SK-N-SH treated with all-trans-retinoic acid at 6 μM for 48 hours (cell line): Measurements from ENCODE around the gene KIF1C.

Experiments
- ATAC-seq: fragments of 200-7000 bp; cut with Tn5 transposase; 3 replicates; pipeline ENCODE4 v1.9.1; 2020; ENCODE audit warnings: mild to moderate bottlenecking, moderate library complexity
- ARNTL ChIP-seq: fragments of 450-650 bp; formaldehyde crosslinking; IDR thresholded peaks from 2 replicates; pipeline ENCODE4 v1.5.0; 2020; ENCODE audit warnings: low read depth, mild to moderate bottlenecking, moderate library complexity, borderline replicate concordance
- BACH2 ChIP-seq: fragments of 250-450 bp; sonication (Bioruptor Pico); IDR thresholded peaks from 2 replicates; pipeline ENCODE4 v1.9.0; 2021; ENCODE audit warnings: mild to moderate bottlenecking, borderline replicate concordance
- CREB5 ChIP-seq: fragments of 250-450 bp; sonication (Bioruptor Pico); IDR thresholded peaks from 2 replicates; pipeline ENCODE4 v1.5.1; 2020; ENCODE audit warnings: low read depth, mild to moderate bottlenecking, moderate library complexity
- CSDC2 ChIP-seq: fragments of 250-450 bp; sonication (Bioruptor Pico); IDR thresholded peaks from 2 replicates; pipeline ENCODE4 v1.5.0; 2020; ENCODE audit warnings: mild to moderate bottlenecking, moderate library complexity
- CSRNP3 ChIP-seq: fragments of 250-450 bp; sonication (Bioruptor Pico); IDR thresholded peaks from 2 replicates; pipeline ENCODE4 v1.5.1; 2021; ENCODE audit warnings: mild to moderate bottlenecking, moderate library complexity
- ESRRG ChIP-seq: fragments of 250-450 bp; sonication (Bioruptor Pico); IDR thresholded peaks from 2 replicates; pipeline ENCODE4 v1.6.1; 2021; ENCODE audit warnings: mild to moderate bottlenecking
- GLIS3 ChIP-seq: fragments of 250-450 bp; sonication (Bioruptor Pico); IDR thresholded peaks from 2 replicates; pipeline ENCODE4 v1.5.0; 2020; ENCODE audit warnings: mild to moderate bottlenecking, moderate library complexity
- ISL1 ChIP-seq: fragments of 250-450 bp; sonication (Bioruptor Pico); IDR thresholded peaks from 2 replicates; pipeline ENCODE4 v2.1.2; 2022; ENCODE audit warnings: mild to moderate bottlenecking, moderate library complexity
- PATZ1 ChIP-seq: fragments of 250-450 bp; sonication (Bioruptor Pico); IDR thresholded peaks from 2 replicates; pipeline ENCODE4 v1.8.0; 2020; ENCODE audit warnings: mild to moderate bottlenecking, moderate library complexity, borderline replicate concordance
- POU6F1 ChIP-seq: fragments of 250-450 bp; sonication (Bioruptor Pico); IDR thresholded peaks from 2 replicates; pipeline ENCODE4 v1.8.0; 2021; ENCODE audit warnings: low read depth, mild to moderate bottlenecking, moderate library complexity, borderline replicate concordance
- PPARA ChIP-seq: fragments of 250-450 bp; sonication (Bioruptor Pico); IDR thresholded peaks from 2 replicates; pipeline ENCODE4 v1.5.0; 2020; ENCODE audit warnings: mild to moderate bottlenecking, borderline replicate concordance
- RARB ChIP-seq: fragments of 250-450 bp; sonication (Bioruptor Pico); IDR thresholded peaks from 2 replicates; pipeline ENCODE4 v1.8.0; 2021; ENCODE audit warnings: mild to moderate bottlenecking, moderate library complexity
- SNAI2 ChIP-seq: fragments of 250-450 bp; sonication (Bioruptor Pico); IDR thresholded peaks from 2 replicates; pipeline ENCODE4 v1.5.0; 2020; ENCODE audit warnings: mild to moderate bottlenecking, moderate library complexity
- TCF4 ChIP-seq: fragments of 250-450 bp; sonication (Bioruptor Pico); IDR thresholded peaks from 2 replicates; pipeline ENCODE4 v1.8.0; 2021; ENCODE audit warnings: mild to moderate bottlenecking, moderate library complexity, borderline replicate concordance
- TSHZ2 ChIP-seq: fragments of 250-450 bp; sonication (Bioruptor Pico); IDR thresholded peaks from 2 replicates; pipeline ENCODE4 v1.5.0; 2020; ENCODE audit warnings: mild to moderate bottlenecking, moderate library complexity
- ZC3H10 ChIP-seq: fragments of 250-450 bp; sonication (Bioruptor Pico); IDR thresholded peaks from 2 replicates; pipeline ENCODE4 v1.5.1; 2021; ENCODE audit warnings: mild to moderate bottlenecking, moderate library complexity
- ZFP3 ChIP-seq: fragments of 250-450 bp; sonication (Bioruptor Pico); IDR thresholded peaks from 2 replicates; pipeline ENCODE4 v1.5.0; 2020; ENCODE audit warnings: mild to moderate bottlenecking, moderate library complexity
- ZFP30 ChIP-seq: fragments of 450-650 bp; formaldehyde crosslinking; IDR thresholded peaks from 2 replicates; pipeline ENCODE4 v1.5.0; 2022; ENCODE audit warnings: mild to moderate bottlenecking, moderate library complexity
- ZNF565 ChIP-seq: fragments of 450-650 bp; formaldehyde crosslinking; conservative IDR thresholded peaks from 2 replicates; pipeline ENCODE4 v1.5.0; 2020; ENCODE audit warnings: low read depth, mild to moderate bottlenecking, moderate library complexity
- ZNF8 ChIP-seq: fragments of 450-650 bp; formaldehyde crosslinking; IDR thresholded peaks from 2 replicates; pipeline ENCODE4 v1.5.0; 2020; ENCODE audit warnings: mild to moderate bottlenecking, moderate library complexity

KIF1C gene

GRCh38 chr17:4948931-4949320 lies 48.8 kb upstream of the KIF1C start (continued):
- no peak for TF ChIP-seq SNAI2
- no peak for TF ChIP-seq ARNTL (CRISPR knock-in tag)
- TF ChIP-seq GLIS3 (CRISPR knock-in tag), result no peak
- no peak for TF ChIP-seq CSDC2 (CRISPR knock-in tag)
- no peak for TF ChIP-seq RARB (CRISPR knock-in tag)
- no peak for TF ChIP-seq ZC3H10 (CRISPR knock-in tag)
- no peak for TF ChIP-seq ZFP3 (CRISPR knock-in tag)

GRCh38 chr17:4949321-4950074 lies 48.3 kb upstream of the KIF1C start:
- ATAC-seq, result peak; percentile 7
- TF ChIP-seq ZFP3 (CRISPR knock-in tag), result no peak
- no peak for TF ChIP-seq GLIS3 (CRISPR knock-in tag)
- no peak for TF ChIP-seq TSHZ2 (CRISPR knock-in tag)
- TF ChIP-seq CSRNP3 (CRISPR knock-in tag), result no peak
- no peak for TF ChIP-seq RARB (CRISPR knock-in tag)
- TF ChIP-seq PATZ1, result no peak
- no peak for TF ChIP-seq TCF4 (CRISPR knock-in tag)
- no peak for TF ChIP-seq BACH2
- TF ChIP-seq CREB5 (CRISPR knock-in tag), result no peak

- ATAC-seq, result peak; percentile 36
- TF ChIP-seq ZFP3 (CRISPR knock-in tag) (no peak), CSDC2 (CRISPR knock-in tag) (no peak), PPARA (CRISPR knock-in tag) (no peak), SNAI2 (no peak), ESRRG (CRISPR knock-in tag) (no peak), GLIS3 (CRISPR knock-in tag) (no peak), TCF4 (CRISPR knock-in tag) (no peak), ZNF565 (CRISPR knock-in tag) (no peak), ZNF8 (CRISPR knock-in tag) (no peak), TSHZ2 (CRISPR knock-in tag) (no peak), ZFP30 (CRISPR knock-in tag) (no peak), BACH2 (no peak), ISL1 (CRISPR knock-in tag) (no peak), CREB5 (CRISPR knock-in tag) (no peak), PATZ1 (no peak), POU6F1 (no peak)
These were observed 47.5 kb upstream of the KIF1C start for GRCh38 chr17:4950075-4950745.
